Subcutaneous adipose tissue (tissue), 4 donors: ENCODE measurements around the gene SLC40A1. TPM values are rescaled to one million over a fixed set of nuclear protein-coding genes. Genes with fewer than 3 reads are reported as not detected.

Experiments used
- CTCF ChIP-seq: fragments of 450-650 bp; IDR thresholded peaks from one replicate; pipeline ENCODE4 v1.5.1; 2016; ENCODE audit warnings: low read depth, mild to moderate bottlenecking, control low read depth, antibody characterized with exemption, moderate library complexity
- total RNA-seq, 4 donors: library from RNA; depleted of rRNA; stranded (reverse); fragments of >200 nt; gene quantifications; one replicate each; pipeline ENCODE4 v1.1.0, GENCODE V29; 2016

SLC40A1 gene
- total RNA-seq, 4 donors from 2014 or later, result 54.6 to 78.4 (median 58.2) TPM

- no peak for TF ChIP-seq CTCF
Observed at GRCh38 chr2:189544318-189545042, 36.1 kb downstream of the SLC40A1 start.

- TF ChIP-seq CTCF, result no peak
Observed at GRCh38 chr2:189543367-189543766, 37.2 kb downstream of the SLC40A1 start.

GRCh38 chr2:189542145-189542882 is 38.3 kb downstream of the SLC40A1 start:
- TF ChIP-seq CTCF, result no peak

GRCh38 chr2:189541591-189541990 is 39.0 kb downstream of the SLC40A1 start:
- no peak for TF ChIP-seq CTCF

GRCh38 chr2:189540551-189540950 is 40.0 kb downstream of the SLC40A1 start:
- TF ChIP-seq CTCF, result no peak

GRCh38 chr2:189538402-189538801 is 42.2 kb downstream of the SLC40A1 start:
- TF ChIP-seq CTCF, result no peak

- TF ChIP-seq CTCF, result no peak
Observed at GRCh38 chr2:189536830-189537229, 43.8 kb downstream of the SLC40A1 start.
